ENCODE measurements around the gene RARG.
A peak's percentile ranks its signal among the peaks of the same experiment; 100 is the strongest.

The RARG gene

GRCh38 chr12:53191096-53191884, 40.7 kb downstream of the RARG start:
- H3K27ac ChIP-seq (ENCODE audit: insufficient read depth, low read depth, low read length, poor library complexity, severe bottlenecking): no peak overlapping the region
- peaks cover 3% of the 10 kb centered on the region for H3K4me1 ChIP-seq (ENCODE audit: control insufficient read depth, insufficient read depth, low read length)
- H3K4me3 ChIP-seq (ENCODE audit: insufficient read depth, low read depth, low read length): no peak overlapping the region
- H3K36me3 ChIP-seq (ENCODE audit: control insufficient read depth, insufficient read depth, low read length): peaks cover 17% of the 10 kb centered on the region
- peaks cover 15% of the 10 kb centered on the region for H3K27me3 ChIP-seq (ENCODE audit: control insufficient read depth, insufficient read depth, low read length, poor library complexity, severe bottlenecking)
- 95 to 96% methylated on average over 11 of the region's 11 CpGs for WGBS, 2 experiments
- H3K9me3 ChIP-seq (ENCODE audit: control insufficient read depth, low read length): no peaks in the 10 kb centered on the region

- 51 to 52% methylated on average over 14 of the region's 14 CpGs for WGBS, 2 experiments
- Histone ChIP-seq H3K27me3 (ENCODE audit: control insufficient read depth, insufficient read depth, low read length, poor library complexity, severe bottlenecking) (peaks cover 5% of the 10 kb centered on the region), H3K36me3 (ENCODE audit: control insufficient read depth, insufficient read depth, low read length) (peaks cover 27% of the 10 kb centered on the region), H3K27ac (ENCODE audit: insufficient read depth, low read depth, low read length, poor library complexity, severe bottlenecking) (no peak overlapping the region), H3K4me1 (ENCODE audit: control insufficient read depth, insufficient read depth, low read length) (peaks cover 3% of the 10 kb centered on the region), H3K9me3 (ENCODE audit: control insufficient read depth, low read length) (no peaks in the 10 kb centered on the region), H3K4me3 (ENCODE audit: insufficient read depth, low read depth, low read length) (no peak overlapping the region)
Observed at GRCh38 chr12:53190108-53190729, 41.8 kb downstream of the RARG start.

DNA sequence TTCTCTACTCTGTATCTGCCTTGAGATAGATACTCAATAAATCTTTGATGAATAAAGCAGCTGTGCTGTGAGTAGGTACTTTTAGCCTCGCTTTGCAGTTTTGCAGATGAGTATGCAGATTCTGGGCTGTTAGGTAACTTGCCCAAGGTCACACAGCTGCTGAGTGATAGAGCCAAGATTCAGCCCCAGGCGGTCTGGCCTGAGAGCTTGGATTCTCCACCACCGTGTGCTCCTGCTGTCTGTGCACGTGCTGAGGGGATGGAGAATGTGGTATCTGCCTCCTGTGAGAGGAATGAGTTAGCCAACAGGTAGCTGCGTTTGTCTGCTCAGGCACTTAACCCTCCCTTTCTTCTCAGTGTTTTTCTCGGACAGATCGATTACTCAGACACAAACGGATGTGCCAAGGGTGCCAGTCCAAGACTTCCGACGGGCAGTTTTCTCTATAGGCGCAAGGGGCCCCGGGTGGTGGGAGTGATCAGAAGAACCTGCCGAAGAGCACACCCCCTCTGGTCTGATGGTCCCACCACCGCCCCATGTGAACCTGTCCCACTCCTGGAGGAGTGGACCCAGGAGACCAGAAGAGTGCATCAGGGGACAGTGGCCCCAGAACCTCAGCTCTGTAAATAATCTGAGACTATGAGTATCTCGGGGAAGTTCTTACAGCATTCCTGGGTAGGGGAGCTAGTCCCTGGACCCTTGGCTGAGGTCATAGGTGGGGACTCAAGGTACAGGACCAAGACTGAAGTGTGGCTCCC, 44.7 kb downstream of the RARG start:
- no peaks in the 10 kb centered on the region for H3K27me3 ChIP-seq (ENCODE audit: control insufficient read depth, insufficient read depth, low read length, poor library complexity, severe bottlenecking)
- H3K36me3 ChIP-seq (ENCODE audit: control insufficient read depth, insufficient read depth, low read length): peaks cover 43% of the 10 kb centered on the region
- H3K4me1 ChIP-seq (ENCODE audit: control insufficient read depth, insufficient read depth, low read length): peaks cover 12% of the 10 kb centered on the region
- H3K9me3 ChIP-seq (ENCODE audit: control insufficient read depth, low read length): no peaks in the 10 kb centered on the region
- no peak overlapping the region for H3K4me3 ChIP-seq (ENCODE audit: insufficient read depth, low read depth, low read length)
- 94% methylated on average over 15 of the region's 15 CpGs for WGBS, 2 experiments
- no peak overlapping the region for H3K27ac ChIP-seq (ENCODE audit: insufficient read depth, low read depth, low read length, poor library complexity, severe bottlenecking)

- peaks cover 48% of the 10 kb centered on the region for H3K36me3 ChIP-seq (ENCODE audit: control insufficient read depth, insufficient read depth, low read length)
Observed at GRCh38 chr12:53186745-53187144, 45.3 kb downstream of the RARG start.

GRCh38 chr12:53185582-53186153, 46.3 kb downstream of the RARG start:
- H3K4me1 ChIP-seq (ENCODE audit: control insufficient read depth, insufficient read depth, low read length): peaks cover 21% of the 10 kb centered on the region
- WGBS, 2 experiments: 91 to 97% methylated on average over 3 of the region's 3 CpGs
- peaks cover 48% of the 10 kb centered on the region for H3K36me3 ChIP-seq (ENCODE audit: control insufficient read depth, insufficient read depth, low read length)
- H3K27me3 ChIP-seq (ENCODE audit: control insufficient read depth, insufficient read depth, low read length, poor library complexity, severe bottlenecking): no peaks in the 10 kb centered on the region
- no peak overlapping the region for H3K4me3 ChIP-seq (ENCODE audit: insufficient read depth, low read depth, low read length)
- H3K27ac ChIP-seq (ENCODE audit: insufficient read depth, low read depth, low read length, poor library complexity, severe bottlenecking): no peak overlapping the region
- no peaks in the 10 kb centered on the region for H3K9me3 ChIP-seq (ENCODE audit: control insufficient read depth, low read length)

More at GRCh38 chr12:53186745-53187144, 45.3 kb downstream of the RARG start:
- no peak overlapping the region for H3K27ac ChIP-seq (ENCODE audit: insufficient read depth, low read depth, low read length, poor library complexity, severe bottlenecking)
- peaks cover 17% of the 10 kb centered on the region for H3K4me1 ChIP-seq (ENCODE audit: control insufficient read depth, insufficient read depth, low read length)
- no peaks in the 10 kb centered on the region for H3K9me3 ChIP-seq (ENCODE audit: control insufficient read depth, low read length)
- no peaks in the 10 kb centered on the region for H3K27me3 ChIP-seq (ENCODE audit: control insufficient read depth, insufficient read depth, low read length, poor library complexity, severe bottlenecking)
- WGBS, 2 experiments: 94 to 97% methylated on average over 4 of the region's 4 CpGs
- no peak overlapping the region for H3K4me3 ChIP-seq (ENCODE audit: insufficient read depth, low read depth, low read length)

DNA sequence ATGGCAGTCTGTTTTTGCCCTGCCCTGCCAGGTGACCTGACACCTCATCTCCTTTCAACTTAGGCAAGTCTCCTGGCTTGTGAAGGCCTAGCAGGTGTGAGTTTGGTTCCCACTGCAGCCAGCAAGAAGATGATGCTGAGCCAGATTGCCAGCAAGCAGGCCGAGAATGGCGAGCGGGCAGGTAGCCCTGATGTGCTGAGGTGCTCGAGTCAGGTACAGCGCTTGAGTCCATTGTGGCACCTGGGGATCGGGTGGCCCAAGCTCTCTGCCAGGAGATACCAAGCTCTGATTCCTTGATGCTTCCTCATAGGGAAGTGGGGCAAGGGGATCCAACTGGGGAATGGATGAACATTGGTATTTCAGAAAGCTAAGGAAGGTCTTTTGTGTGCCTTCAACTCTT, 47.2 kb downstream of the RARG start:
- Histone ChIP-seq H3K27ac (ENCODE audit: insufficient read depth, low read depth, low read length, poor library complexity, severe bottlenecking) (no peak overlapping the region), H3K9me3 (ENCODE audit: control insufficient read depth, low read length) (no peaks in the 10 kb centered on the region), H3K4me3 (ENCODE audit: insufficient read depth, low read depth, low read length) (no peak overlapping the region), H3K27me3 (ENCODE audit: control insufficient read depth, insufficient read depth, low read length, poor library complexity, severe bottlenecking) (no peaks in the 10 kb centered on the region), H3K36me3 (ENCODE audit: control insufficient read depth, insufficient read depth, low read length) (peaks cover 48% of the 10 kb centered on the region), H3K4me1 (ENCODE audit: control insufficient read depth, insufficient read depth, low read length) (peaks cover 22% of the 10 kb centered on the region)
- WGBS, 2 experiments: 94 to 96% methylated on average over 6 of the region's 6 CpGs

- no peak overlapping the region for H3K27ac ChIP-seq (ENCODE audit: insufficient read depth, low read depth, low read length, poor library complexity, severe bottlenecking)
- WGBS, 2 experiments: 92 to 97% methylated on average over 2 of the region's 2 CpGs
Observed at GRCh38 chr12:53182903-53183302, 49.1 kb downstream of the RARG start.

DNA sequence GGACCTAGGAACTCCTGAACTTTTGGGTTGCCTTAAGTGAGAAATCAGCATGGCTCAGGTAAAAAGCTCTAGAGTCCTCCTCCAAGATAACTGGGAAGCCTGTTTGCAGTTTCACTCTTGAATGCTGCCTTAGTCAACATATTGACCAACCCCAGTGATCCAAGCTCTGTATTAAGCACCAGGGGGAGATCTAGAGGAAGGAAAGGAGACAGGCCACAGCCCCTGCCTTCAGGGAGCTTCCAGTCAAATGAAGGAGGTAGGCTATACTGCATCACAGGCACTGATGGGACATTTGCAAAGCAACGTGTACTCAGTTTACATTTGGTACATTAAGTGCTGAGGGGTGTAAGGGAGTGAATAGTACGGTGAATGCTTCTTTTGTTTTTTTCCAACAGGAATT, 50.1 kb downstream of the RARG start:
- Histone ChIP-seq H3K27ac (ENCODE audit: insufficient read depth, low read depth, low read length, poor library complexity, severe bottlenecking) (no peak overlapping the region), H3K4me3 (ENCODE audit: insufficient read depth, low read depth, low read length) (peak overlapping the region; percentile 71), H3K36me3 (ENCODE audit: control insufficient read depth, insufficient read depth, low read length) (peaks cover 38% of the 10 kb centered on the region), H3K4me1 (ENCODE audit: control insufficient read depth, insufficient read depth, low read length) (peaks cover 26% of the 10 kb centered on the region), H3K9me3 (ENCODE audit: control insufficient read depth, low read length) (no peaks in the 10 kb centered on the region), H3K27me3 (ENCODE audit: control insufficient read depth, insufficient read depth, low read length, poor library complexity, severe bottlenecking) (no peaks in the 10 kb centered on the region)
- 94 to 96% methylated on average over 2 of the region's 2 CpGs for WGBS, 2 experiments

More at GRCh38 chr12:53182903-53183302, 49.1 kb downstream of the RARG start:
- Histone ChIP-seq H3K4me3 (ENCODE audit: insufficient read depth, low read depth, low read length) (peak overlapping the region; percentile 8), H3K4me1 (ENCODE audit: control insufficient read depth, insufficient read depth, low read length) (peaks cover 26% of the 10 kb centered on the region), H3K27me3 (ENCODE audit: control insufficient read depth, insufficient read depth, low read length, poor library complexity, severe bottlenecking) (no peaks in the 10 kb centered on the region), H3K36me3 (ENCODE audit: control insufficient read depth, insufficient read depth, low read length) (peaks cover 48% of the 10 kb centered on the region), H3K9me3 (ENCODE audit: control insufficient read depth, low read length) (no peaks in the 10 kb centered on the region)

DNA sequence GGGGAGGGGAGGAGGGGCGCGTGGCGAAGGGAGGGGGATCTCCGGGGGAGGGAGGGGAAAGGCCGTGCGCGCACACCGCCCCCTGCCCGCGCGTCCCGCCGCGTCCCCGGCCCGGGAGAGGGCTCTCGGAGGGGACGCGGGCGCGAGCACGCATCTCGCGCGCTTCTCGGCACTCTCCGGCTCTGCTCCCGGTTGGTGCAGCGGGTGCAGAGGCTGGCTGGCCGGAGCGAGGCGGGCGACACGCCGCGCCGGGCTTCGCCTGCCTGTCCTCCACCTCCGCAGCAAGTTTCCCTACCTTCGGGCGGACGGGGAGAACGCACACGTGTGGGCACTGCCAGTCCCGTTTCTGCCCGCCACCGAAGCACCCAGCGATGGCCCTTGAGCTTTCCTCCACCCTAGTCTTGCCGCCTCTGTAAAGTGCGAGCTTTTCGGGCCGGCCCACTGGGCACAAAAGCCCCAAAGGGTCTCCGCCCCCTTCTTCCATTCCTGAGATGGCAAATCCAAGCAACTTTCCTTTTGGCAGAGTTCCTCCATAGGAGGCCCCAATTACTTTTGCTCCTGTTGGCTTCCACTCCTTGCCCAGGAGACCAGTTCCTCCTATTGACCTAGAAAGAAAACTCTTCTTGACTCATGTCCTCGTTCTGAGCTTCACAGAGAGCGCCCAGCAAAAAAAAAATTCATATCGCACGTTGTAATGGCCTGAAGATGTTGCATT, 50.9 kb downstream of the RARG start:
- no peaks in the 10 kb centered on the region for H3K9me3 ChIP-seq (ENCODE audit: control insufficient read depth, low read length)
- H3K27me3 ChIP-seq (ENCODE audit: control insufficient read depth, insufficient read depth, low read length, poor library complexity, severe bottlenecking): no peaks in the 10 kb centered on the region
- H3K4me1 ChIP-seq (ENCODE audit: control insufficient read depth, insufficient read depth, low read length): peaks cover 26% of the 10 kb centered on the region
- peak overlapping the region; percentile 71 for H3K4me3 ChIP-seq (ENCODE audit: insufficient read depth, low read depth, low read length)
- peaks cover 30% of the 10 kb centered on the region for H3K36me3 ChIP-seq (ENCODE audit: control insufficient read depth, insufficient read depth, low read length)
- WGBS, 2 experiments: 3 to 4% methylated on average over 57 of the region's 57 CpGs
- peak overlapping the region; percentile 97 for H3K27ac ChIP-seq (ENCODE audit: insufficient read depth, low read depth, low read length, poor library complexity, severe bottlenecking)

All from ectodermal cell (in vitro differentiated cells).